ENCODE data around the gene EFNA5.

Gene EFNA5

DNA sequence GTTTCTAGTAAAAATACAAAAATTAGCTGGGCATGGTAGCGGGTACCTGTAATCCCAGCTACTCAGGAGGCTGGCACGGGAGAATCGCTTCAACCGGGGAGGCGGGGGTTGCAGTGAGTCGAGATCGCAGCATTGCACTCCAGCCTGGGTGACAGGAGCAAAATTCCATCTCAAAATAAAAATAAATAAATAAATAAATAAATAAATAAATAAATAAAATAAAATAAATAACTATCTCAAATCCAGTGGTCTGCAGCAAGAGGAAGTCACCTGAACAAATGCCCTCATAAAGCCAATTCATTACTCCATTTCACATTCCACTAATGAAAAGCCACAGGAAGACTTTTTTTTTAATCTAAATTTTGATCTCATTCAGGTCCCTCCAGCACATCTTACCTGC, 114.2 kb downstream of the EFNA5 start:
- no peak overlapping the region for H3K4me3 ChIP-seq (replicated peaks; ENCODE audit: low read depth, low read length)
- TF ChIP-seq CTCF (IDR thresholded peaks at IDR 0.05; ENCODE audit: low read depth, low read length, missing control alignments) = no peak
- no peak for DNase-seq (ENCODE audit: extremely low read depth, low read depth)

- DNase-seq (ENCODE audit: extremely low read depth, low read depth) = no peak
- H3K4me3 ChIP-seq (replicated peaks; ENCODE audit: low read depth, low read length) = no peak overlapping the region
- no peak for TF ChIP-seq CTCF (IDR thresholded peaks at IDR 0.05; ENCODE audit: low read depth, low read length, missing control alignments)
Measured at GRCh38 chr5:107555425-107556090, 115.2 kb downstream of the EFNA5 start.

- no peak for TF ChIP-seq CTCF (IDR thresholded peaks at IDR 0.05; ENCODE audit: low read depth, low read length, missing control alignments)
- DNase-seq (ENCODE audit: extremely low read depth, low read depth) = no peak
- H3K4me3 ChIP-seq (replicated peaks; ENCODE audit: low read depth, low read length) = no peak overlapping the region
Measured at GRCh38 chr5:107554776-107555424, 115.8 kb downstream of the EFNA5 start.

DNA sequence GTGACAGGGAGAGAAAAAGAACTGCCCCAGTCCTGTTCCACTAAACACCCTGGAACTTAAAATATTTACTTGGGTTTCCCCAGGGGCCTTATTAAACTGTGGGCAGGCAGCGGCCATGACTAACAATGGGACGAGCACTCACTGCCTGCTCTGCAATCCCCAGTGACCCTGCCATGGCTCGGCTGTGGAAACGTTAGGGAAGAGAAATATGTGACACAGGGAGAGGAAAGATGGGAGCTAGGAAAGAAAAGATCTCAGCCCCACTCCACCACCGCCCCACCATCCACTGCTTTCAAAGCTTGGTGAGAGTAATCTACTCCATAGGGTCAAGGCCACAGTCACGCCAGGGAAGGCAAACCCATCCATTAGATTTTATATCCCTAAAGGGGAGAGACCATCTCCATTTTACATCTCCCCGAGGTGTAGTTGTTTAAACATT, 117.6 kb downstream of the EFNA5 start:
- H3K4me3 ChIP-seq (replicated peaks; ENCODE audit: low read depth, low read length) = no peak overlapping the region
- no peak for TF ChIP-seq CTCF (IDR thresholded peaks at IDR 0.05; ENCODE audit: low read depth, low read length, missing control alignments)
- DNase-seq (ENCODE audit: extremely low read depth, low read depth) = no peak

DNA sequence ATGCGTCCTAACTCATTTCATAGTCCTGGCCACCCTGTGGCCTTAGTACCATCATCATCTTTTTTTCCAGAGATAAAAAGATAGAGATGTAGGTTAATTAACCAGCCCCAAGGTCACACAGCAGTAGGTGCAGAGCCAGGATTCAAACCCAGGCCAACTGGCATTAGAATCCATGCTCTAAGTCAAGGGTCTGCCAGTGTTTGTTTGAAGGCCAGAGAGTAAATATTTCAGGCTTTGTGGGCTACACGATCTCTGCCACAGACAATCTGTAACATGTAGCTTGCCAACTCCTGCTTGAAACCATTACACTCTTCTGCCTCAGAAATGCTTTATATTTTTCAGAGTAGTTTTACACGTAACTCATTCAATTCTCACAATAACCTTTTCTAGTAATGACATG, 119.6 kb downstream of the EFNA5 start:
- TF ChIP-seq CTCF (IDR thresholded peaks at IDR 0.05; ENCODE audit: low read depth, low read length, missing control alignments) = no peak
- DNase-seq (ENCODE audit: extremely low read depth, low read depth) = no peak
- H3K4me3 ChIP-seq (replicated peaks; ENCODE audit: low read depth, low read length) = no peak overlapping the region

- no peak for TF ChIP-seq CTCF (IDR thresholded peaks at IDR 0.05; ENCODE audit: low read depth, low read length, missing control alignments)
Measured at GRCh38 chr5:107549567-107549966, 121.2 kb downstream of the EFNA5 start.

More at GRCh38 chr5:107549567-107549966, 121.2 kb downstream of the EFNA5 start:
- H3K4me3 ChIP-seq (replicated peaks; ENCODE audit: low read depth, low read length) = no peak overlapping the region
- no peak for DNase-seq (ENCODE audit: extremely low read depth, low read depth)
